KOPT-K1 (cell line): Measurements from ENCODE around the gene PADI2.

Source experiments
- H3K27ac ChIP-seq: fragments of 200-600 bp; sonication (generic); 2 replicates; pipeline ENCODE4 v1.5.1; 2016; ENCODE audit warnings: antibody characterized with exemption, mild to moderate bottlenecking, low read depth, low read length; ENCODE audit not compliant: poor library complexity, severe bottlenecking
- H3K36me3 ChIP-seq: fragments of 200-600 bp; sonication (generic); 2 replicates; pipeline ENCODE4 v1.5.1; 2017; ENCODE audit warnings: antibody characterized with exemption, mild to moderate bottlenecking, low read length, moderate library complexity; ENCODE audit not compliant: insufficient read depth
- H3K9me3 ChIP-seq: fragments of 200-600 bp; sonication (generic); 2 replicates; pipeline ENCODE4 v1.5.1; 2017; ENCODE audit warnings: antibody characterized with exemption, low read length, mild to moderate bottlenecking; ENCODE audit not compliant: insufficient read depth, poor library complexity, severe bottlenecking

PADI2 gene

GRCh38 chr1:17112076-17112475 lies 7.2 kb downstream of the PADI2 start:
- Histone ChIP-seq H3K9me3 (no peaks in the 10 kb centered on the region), H3K36me3 (no peaks in the 10 kb centered on the region), H3K27ac (no peak overlapping the region)

- H3K36me3 ChIP-seq: no peaks in the 10 kb centered on the region
- H3K9me3 ChIP-seq: no peaks in the 10 kb centered on the region
- no peak overlapping the region for H3K27ac ChIP-seq
Measured at GRCh38 chr1:17110555-17110926, 8.7 kb downstream of the PADI2 start.

GRCh38 chr1:17109892-17110554 lies 9.2 kb downstream of the PADI2 start:
- Histone ChIP-seq H3K9me3 (no peaks in the 10 kb centered on the region), H3K27ac (no peak overlapping the region), H3K36me3 (no peaks in the 10 kb centered on the region)

GRCh38 chr1:17108786-17109185 lies 10.5 kb downstream of the PADI2 start:
- Histone ChIP-seq H3K27ac (no peak overlapping the region), H3K36me3 (no peaks in the 10 kb centered on the region), H3K9me3 (no peaks in the 10 kb centered on the region)

- no peak overlapping the region for H3K27ac ChIP-seq
- no peaks in the 10 kb centered on the region for H3K36me3 ChIP-seq
- H3K9me3 ChIP-seq: no peaks in the 10 kb centered on the region
Measured at GRCh38 chr1:17108360-17108759, 10.9 kb downstream of the PADI2 start.

DNA sequence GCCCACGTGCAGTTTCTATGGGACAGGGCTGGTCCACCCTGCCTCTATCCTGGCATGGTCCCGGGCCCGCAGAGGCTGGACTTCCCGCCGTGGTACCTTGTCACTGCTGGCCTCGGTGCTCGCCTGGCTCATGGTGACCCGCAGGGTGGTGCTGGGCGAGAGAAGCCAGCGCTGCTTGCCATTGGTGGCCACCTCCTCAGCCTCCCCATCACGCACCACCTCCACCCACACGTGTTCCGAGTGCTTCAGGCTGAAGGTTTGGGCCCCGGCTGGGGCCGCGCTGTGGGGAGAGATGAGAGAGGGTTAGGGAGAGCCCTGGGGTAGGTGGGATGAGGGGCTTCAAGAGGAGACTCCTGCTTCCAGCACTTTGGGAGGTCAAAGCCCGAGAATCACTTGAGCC lies 14.5 kb downstream of the PADI2 start:
- Histone ChIP-seq H3K27ac (no peak overlapping the region), H3K36me3 (no peaks in the 10 kb centered on the region), H3K9me3 (no peaks in the 10 kb centered on the region)

DNA sequence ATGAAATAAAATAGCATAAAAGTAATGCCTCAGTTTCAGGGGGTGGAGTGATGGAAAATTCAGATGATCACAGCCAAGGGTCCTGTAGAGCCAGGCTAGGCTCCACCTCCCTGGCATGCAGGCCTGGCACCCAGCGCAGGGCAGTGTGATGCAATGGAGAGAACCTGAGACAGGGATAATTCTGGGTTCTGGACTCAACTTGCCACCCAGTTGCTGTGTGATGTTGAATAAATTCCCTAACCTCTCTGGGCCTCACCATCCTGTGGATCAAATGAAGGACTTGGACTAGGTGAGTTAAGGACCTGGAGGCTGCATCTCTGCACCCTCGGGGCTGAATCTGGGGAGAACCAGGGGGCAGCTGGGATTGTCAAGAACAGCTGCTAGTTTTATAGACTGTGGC lies 17.0 kb downstream of the PADI2 start:
- no peaks in the 10 kb centered on the region for H3K36me3 ChIP-seq
- no peaks in the 10 kb centered on the region for H3K9me3 ChIP-seq
- H3K27ac ChIP-seq: no peak overlapping the region

- no peaks in the 10 kb centered on the region for H3K36me3 ChIP-seq
- H3K9me3 ChIP-seq: no peaks in the 10 kb centered on the region
- H3K27ac ChIP-seq: no peak overlapping the region
Measured at GRCh38 chr1:17101261-17101660, 18.0 kb downstream of the PADI2 start.

DNA sequence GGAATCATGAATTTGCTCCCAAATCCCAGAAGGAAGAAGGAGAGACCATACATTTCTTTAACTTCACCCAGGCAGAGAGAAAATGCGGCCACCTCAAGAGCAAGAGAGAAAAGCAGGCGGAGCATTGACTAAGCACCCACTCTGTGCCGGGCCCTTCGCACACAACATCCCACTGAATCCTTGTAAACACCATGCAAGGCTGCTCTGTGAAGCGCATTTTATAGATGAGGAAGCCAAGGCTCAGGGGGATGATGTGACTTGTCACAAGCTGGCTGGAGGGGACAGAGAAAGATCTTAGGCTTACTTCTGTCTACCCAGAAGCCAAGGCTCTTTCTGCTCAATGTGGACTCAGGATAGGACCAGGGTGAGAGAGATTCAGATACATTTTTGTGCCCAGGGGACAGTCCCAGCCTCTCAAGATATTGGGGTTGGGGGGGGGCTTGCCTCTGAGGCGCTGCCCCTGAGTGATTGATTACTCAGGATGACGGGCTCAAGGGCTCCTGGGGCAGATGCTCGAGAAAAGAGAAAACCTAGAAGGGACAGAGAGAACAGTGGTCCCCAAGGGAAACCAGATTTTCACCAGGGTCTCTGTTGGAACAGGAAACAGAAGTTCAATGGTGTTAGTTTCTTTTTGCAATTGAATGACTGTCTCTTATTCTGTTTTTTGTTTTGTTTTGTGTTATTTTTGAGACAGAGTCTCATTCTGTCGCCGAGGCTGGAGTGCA lies 19.5 kb downstream of the PADI2 start:
- no peak overlapping the region for H3K27ac ChIP-seq
- no peaks in the 10 kb centered on the region for H3K9me3 ChIP-seq
- no peaks in the 10 kb centered on the region for H3K36me3 ChIP-seq

DNA sequence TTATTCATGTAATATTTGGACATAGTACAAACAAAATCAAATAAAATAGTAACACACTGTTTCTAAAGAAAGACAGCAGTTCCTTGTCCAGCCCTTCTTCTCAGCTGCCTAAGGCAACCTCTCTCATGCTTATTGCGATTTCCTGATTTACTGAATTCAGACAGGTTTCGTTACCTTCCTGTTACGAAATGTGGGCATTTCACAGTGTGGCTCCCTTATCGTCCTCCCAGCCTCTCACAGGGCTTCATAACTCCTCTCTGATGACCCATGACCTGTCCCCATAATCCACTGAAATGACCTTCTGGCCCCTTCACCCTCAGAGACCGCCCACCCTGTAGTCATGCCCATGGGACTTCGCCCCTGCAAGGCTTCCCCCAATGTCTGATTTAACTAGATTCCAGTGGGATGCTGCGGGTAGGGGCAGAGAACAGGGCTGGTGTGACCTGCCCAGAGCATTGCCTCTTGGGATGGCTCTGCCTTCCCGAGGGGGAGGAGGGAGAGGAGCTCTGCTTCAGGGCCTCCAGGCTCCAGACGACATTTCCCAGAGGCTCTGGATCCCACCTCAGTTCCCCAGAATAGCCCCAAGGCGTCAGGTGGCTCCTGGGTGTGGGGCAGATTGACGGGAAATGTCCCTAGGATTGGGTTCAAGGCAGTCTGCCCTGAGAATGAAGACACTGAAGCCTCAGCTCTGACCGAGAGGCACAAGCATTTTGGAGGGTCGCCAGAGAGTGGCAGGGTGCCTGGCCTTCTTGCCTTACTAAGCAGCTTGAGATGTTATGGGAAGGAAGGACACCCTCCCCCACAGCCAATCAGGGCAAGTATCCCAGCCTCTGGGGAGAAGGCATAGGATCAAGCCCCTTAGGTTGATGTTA lies 20.6 kb downstream of the PADI2 start:
- no peak overlapping the region for H3K27ac ChIP-seq

GRCh38 chr1:17097787-17098186 lies 21.5 kb downstream of the PADI2 start:
- Histone ChIP-seq H3K27ac (no peak overlapping the region), H3K9me3 (peaks cover 10% of the 10 kb centered on the region), H3K36me3 (no peaks in the 10 kb centered on the region)

More for the DNA sequence above, 20.6 kb downstream of the PADI2 start:
- H3K9me3 ChIP-seq: peaks cover 4% of the 10 kb centered on the region
- no peaks in the 10 kb centered on the region for H3K36me3 ChIP-seq

GRCh38 chr1:17097147-17097546 lies 22.1 kb downstream of the PADI2 start:
- Histone ChIP-seq H3K9me3 (peaks cover 10% of the 10 kb centered on the region), H3K27ac (no peak overlapping the region), H3K36me3 (no peaks in the 10 kb centered on the region)

GRCh38 chr1:17096584-17096983 lies 22.7 kb downstream of the PADI2 start:
- no peak overlapping the region for H3K27ac ChIP-seq
- H3K9me3 ChIP-seq: peaks cover 10% of the 10 kb centered on the region

GRCh38 chr1:17095141-17095540 lies 24.1 kb downstream of the PADI2 start:
- no peak overlapping the region for H3K27ac ChIP-seq
- peaks cover 10% of the 10 kb centered on the region for H3K9me3 ChIP-seq
- H3K36me3 ChIP-seq: no peaks in the 10 kb centered on the region

More at GRCh38 chr1:17096584-17096983, 22.7 kb downstream of the PADI2 start:
- H3K36me3 ChIP-seq: no peaks in the 10 kb centered on the region

DNA sequence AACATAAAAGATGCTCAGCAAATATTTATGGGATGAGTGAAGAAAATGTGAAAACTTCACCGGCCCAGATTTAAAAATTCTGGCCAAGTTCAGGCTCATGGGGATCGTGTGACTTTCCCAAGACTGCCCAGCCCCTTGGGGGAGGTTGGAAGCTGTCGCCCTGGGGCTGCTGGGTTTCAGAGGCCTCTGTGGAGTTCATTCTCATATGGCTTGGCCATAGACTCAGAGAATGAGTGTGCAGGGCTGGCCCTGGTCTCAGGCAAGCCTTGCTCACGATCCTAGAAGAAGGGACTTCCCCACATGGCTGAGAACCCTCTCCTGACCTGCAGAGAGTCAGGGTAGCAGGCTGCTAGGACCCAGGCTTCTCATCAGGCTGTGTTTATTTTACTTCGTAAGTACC lies 24.6 kb downstream of the PADI2 start:
- peaks cover 10% of the 10 kb centered on the region for H3K9me3 ChIP-seq
- no peak overlapping the region for H3K27ac ChIP-seq
- no peaks in the 10 kb centered on the region for H3K36me3 ChIP-seq
